ENCODE data around the gene PSMB11.
A peak's percentile ranks its signal among the peaks of the same experiment; 100 is the strongest.

DNA sequence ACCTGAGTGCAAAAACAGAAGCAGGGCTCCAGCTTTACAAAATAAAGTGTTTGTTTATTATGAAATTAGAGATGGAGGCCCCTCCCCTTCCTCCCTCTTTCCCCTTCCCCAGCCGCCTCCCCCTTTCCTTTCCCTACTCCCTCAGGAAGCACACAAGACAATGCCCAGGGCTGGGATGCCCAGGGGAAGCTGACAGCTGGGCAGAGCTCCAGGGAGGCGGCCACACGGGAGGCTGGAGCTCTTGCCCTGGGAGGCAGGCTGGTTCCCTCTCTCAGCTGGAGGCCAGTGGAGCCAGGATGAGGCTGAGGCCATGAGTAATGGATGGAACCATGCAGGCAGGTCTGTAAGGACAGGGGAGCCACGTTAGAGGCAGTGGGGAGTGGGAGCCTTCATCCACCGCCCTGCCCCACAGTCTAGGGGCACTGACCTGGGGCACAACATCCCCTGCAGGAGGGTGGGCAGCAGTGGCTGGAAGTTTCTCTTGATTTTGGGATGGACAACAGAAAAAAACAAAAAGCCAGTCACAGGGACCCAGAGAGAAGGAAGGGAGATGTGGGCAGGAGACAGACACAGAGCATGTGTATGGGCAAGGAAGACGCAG lies 5.1 kb downstream of the PSMB11 start:
- TF ChIP-seq POLR2A (IDR thresholded peaks at IDR 0.05) (no peak), POLR2AphosphoS5 (IDR thresholded peaks at IDR 0.05) (peak; percentile 47 to 83 (median 60))
- TF ChIP-seq, protein P1, sequence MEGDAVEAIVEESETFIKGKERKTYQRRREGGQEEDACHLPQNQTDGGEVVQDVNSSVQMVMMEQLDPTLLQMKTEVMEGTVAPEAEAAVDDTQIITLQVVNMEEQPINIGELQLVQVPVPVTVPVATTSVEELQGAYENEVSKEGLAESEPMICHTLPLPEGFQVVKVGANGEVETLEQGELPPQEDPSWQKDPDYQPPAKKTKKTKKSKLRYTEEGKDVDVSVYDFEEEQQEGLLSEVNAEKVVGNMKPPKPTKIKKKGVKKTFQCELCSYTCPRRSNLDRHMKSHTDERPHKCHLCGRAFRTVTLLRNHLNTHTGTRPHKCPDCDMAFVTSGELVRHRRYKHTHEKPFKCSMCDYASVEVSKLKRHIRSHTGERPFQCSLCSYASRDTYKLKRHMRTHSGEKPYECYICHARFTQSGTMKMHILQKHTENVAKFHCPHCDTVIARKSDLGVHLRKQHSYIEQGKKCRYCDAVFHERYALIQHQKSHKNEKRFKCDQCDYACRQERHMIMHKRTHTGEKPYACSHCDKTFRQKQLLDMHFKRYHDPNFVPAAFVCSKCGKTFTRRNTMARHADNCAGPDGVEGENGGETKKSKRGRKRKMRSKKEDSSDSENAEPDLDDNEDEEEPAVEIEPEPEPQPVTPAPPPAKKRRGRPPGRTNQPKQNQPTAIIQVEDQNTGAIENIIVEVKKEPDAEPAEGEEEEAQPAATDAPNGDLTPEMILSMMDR (IDR thresholded peaks at IDR 0.05 in 8 of 11, conservative IDR thresholded peaks at IDR 0.05 in 3 of 11), result no peak

All from spleen (tissue), 7 donors.